Mesenchymal stem cell (in vitro differentiated cells and primary cell): ENCODE data around the gene ADGRF5.
A peak's percentile ranks its signal among the peaks of the same experiment; 100 is the strongest.
"Not testable (repeated sequence)": the region's sequence is repeated elsewhere in the genome, so short reads cannot be mapped to it uniquely, and the experiment has no call there.

Experiments
- DNase-seq: peaks from one replicate; pipeline ENCODE4 v3.0.0-alpha.2; 2013
- H2AFZ ChIP-seq: one replicate; pipeline ENCODE4 v1.6.1; 2013; ENCODE audit warnings: low read depth, mild to moderate bottlenecking, control low read depth, inconsistent platforms, low read length, moderate library complexity
- H2AK5ac ChIP-seq: 2 replicates; pipeline ENCODE4 v1.6.1; 2013; ENCODE audit warnings: low read length, moderate library complexity, mild to moderate bottlenecking, inconsistent platforms; ENCODE audit not compliant: severe bottlenecking
- H2BK120ac ChIP-seq: one replicate; pipeline ENCODE4 v1.6.1; 2013; ENCODE audit warnings: low read depth, mild to moderate bottlenecking, inconsistent platforms, low read length, moderate library complexity
- H2BK12ac ChIP-seq, 2 experiments: one replicate each; pipeline ENCODE4 v1.6.1; 2013; ENCODE audit warnings: inconsistent platforms in 2 of 2, low read length in 2 of 2, mild to moderate bottlenecking in 2 of 2, moderate library complexity in 2 of 2, control low read depth in 1 of 2
- H2BK15ac ChIP-seq: one replicate; pipeline ENCODE4 v1.6.1; 2013; ENCODE audit warnings: mild to moderate bottlenecking, low read depth, inconsistent platforms; ENCODE audit not compliant: poor library complexity, severe bottlenecking
- H2BK5ac ChIP-seq: 2 replicates; pipeline ENCODE4 v1.6.1; 2013; ENCODE audit warnings: low read depth, mild to moderate bottlenecking, low read length, control low read depth, inconsistent platforms; ENCODE audit not compliant: poor library complexity, severe bottlenecking
- H3K14ac ChIP-seq, 2 experiments: one replicate each; pipeline ENCODE4 v1.6.1; 2013; ENCODE audit warnings: inconsistent platforms in 2 of 2, low read length in 2 of 2, control low read depth in 1 of 2, mild to moderate bottlenecking in 1 of 2, moderate library complexity in 1 of 2
- H3K18ac ChIP-seq, 2 experiments: one replicate each; pipeline ENCODE4 v1.6.1; 2013; ENCODE audit warnings: inconsistent platforms in 2 of 2, low read length in 2 of 2, control low read depth in 1 of 2, low read depth in 1 of 2, mild to moderate bottlenecking in 1 of 2
- H3K23ac ChIP-seq, 2 experiments: one replicate each; pipeline ENCODE4 v1.6.1; 2013; ENCODE audit warnings: inconsistent platforms in 2 of 2, low read length in 2 of 2, mild to moderate bottlenecking in 2 of 2, moderate library complexity in 2 of 2, control low read depth in 1 of 2
- H3K27ac ChIP-seq: 2 replicates; pipeline ENCODE4 v1.5.1; 2013; ENCODE audit warnings: mild to moderate bottlenecking, moderate library complexity, low read length, control low read depth, inconsistent platforms; ENCODE audit not compliant: poor library complexity, severe bottlenecking
- H3K27me3 ChIP-seq, 2 experiments: 2 replicates each; pipeline versions ENCODE4 v1.6.1 to v1.7.0; 2013; ENCODE audit warnings: low read length in 2 of 2, mild to moderate bottlenecking in 2 of 2, moderate library complexity in 2 of 2, control low read depth in 1 of 2, inconsistent platforms in 1 of 2; ENCODE audit not compliant: control insufficient read depth in 1 of 2, insufficient read depth in 1 of 2
- H3K36me3 ChIP-seq, 2 experiments: 2 replicates each; pipeline versions ENCODE4 v1.6.1 to v1.7.0; 2013; ENCODE audit warnings: low read length in 2 of 2, control low read depth in 1 of 2, inconsistent platforms in 1 of 2, low read depth in 1 of 2, mild to moderate bottlenecking in 1 of 2; ENCODE audit not compliant: insufficient read depth in 2 of 2, control insufficient read depth in 1 of 2
- H3K4ac ChIP-seq, 2 experiments: one replicate each; pipeline ENCODE4 v1.6.1; 2013; ENCODE audit warnings: inconsistent platforms in 2 of 2, low read length in 2 of 2, mild to moderate bottlenecking in 2 of 2, moderate library complexity in 2 of 2, control low read depth in 1 of 2, low read depth in 1 of 2
- H3K4me1 ChIP-seq: 2 replicates; pipeline ENCODE4 v1.6.1; 2013; ENCODE audit warnings: low read depth, low read length, control low read depth; ENCODE audit not compliant: control insufficient read depth, insufficient read depth
- H3K4me2 ChIP-seq: 2 replicates; pipeline ENCODE4 v1.6.1; 2013; ENCODE audit warnings: low read length, mild to moderate bottlenecking, inconsistent platforms; ENCODE audit not compliant: poor library complexity, severe bottlenecking
- H3K4me3 ChIP-seq, 2 experiments: 2 replicates each; pipeline versions ENCODE4 v1.5.1 to v1.7.0; 2013; ENCODE audit warnings: low read length in 2 of 2, mild to moderate bottlenecking in 2 of 2, control low read depth in 1 of 2, low read depth in 1 of 2; ENCODE audit not compliant: insufficient read depth in 1 of 2
- H3K79me1 ChIP-seq: replicated peaks from 2 replicates; pipeline ENCODE4 v1.6.1; 2013; ENCODE audit warnings: mild to moderate bottlenecking, control low read depth, low read length, inconsistent platforms; ENCODE audit not compliant: poor library complexity, severe bottlenecking
- H3K9ac ChIP-seq: 2 replicates; pipeline ENCODE4 v1.7.0; 2013; ENCODE audit warnings: mild to moderate bottlenecking, low read length, moderate library complexity
- H3K9me3 ChIP-seq: 2 replicates; pipeline ENCODE4 v1.7.0; 2013; ENCODE audit warnings: mild to moderate bottlenecking, low read length; ENCODE audit not compliant: control insufficient read depth
- H4K8ac ChIP-seq: one replicate; pipeline ENCODE4 v1.6.1; 2013; ENCODE audit warnings: inconsistent platforms, mild to moderate bottlenecking, low read length, moderate library complexity
- H4K91ac ChIP-seq: one replicate; pipeline ENCODE4 v1.6.1; 2013; ENCODE audit warnings: mild to moderate bottlenecking, low read length, inconsistent platforms
- WGBS: methylation state at CpG from one replicate; pipeline ENCODE4 v1.1.7; 2013; ENCODE audit warnings: mixed read lengths; 5-methylcytosine and 5-hydroxymethylcytosine counted together

ADGRF5 gene

DNA sequence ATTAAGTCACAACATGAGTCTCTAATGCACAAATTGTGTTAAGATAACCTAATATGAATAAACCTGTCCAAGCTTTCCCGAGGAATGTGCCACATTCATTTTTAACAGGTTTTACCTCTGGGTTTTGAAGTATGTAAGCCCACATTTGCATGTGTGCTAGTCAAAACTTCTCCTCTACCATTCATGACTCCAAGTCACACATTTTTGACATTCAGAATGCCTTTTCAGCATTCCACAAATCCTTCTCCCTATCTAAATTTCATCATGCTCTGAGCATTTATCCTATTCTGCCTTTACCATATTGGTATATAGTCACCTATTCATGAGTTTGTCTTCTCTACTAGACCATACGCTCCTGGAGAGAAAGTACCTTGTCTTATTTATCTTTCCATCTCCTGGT, 56.5 kb downstream of the ADGRF5 start:
- no peak overlapping the region for H3K4me3 ChIP-seq
- no peak overlapping the region for H2BK15ac ChIP-seq
- H2BK120ac ChIP-seq: no peak overlapping the region
- no peak overlapping the region for H3K14ac ChIP-seq
- H4K91ac ChIP-seq: no peak overlapping the region
- H2AK5ac ChIP-seq: no peak overlapping the region
- H4K8ac ChIP-seq: no peak overlapping the region
- H3K9ac ChIP-seq: no peak overlapping the region
- no peak overlapping the region for H3K4me2 ChIP-seq
- H3K4me1 ChIP-seq: no peaks in the 10 kb centered on the region
- no peak for DNase-seq
- H3K4ac ChIP-seq: no peak overlapping the region
- H3K23ac ChIP-seq: no peak overlapping the region
- H2BK5ac ChIP-seq: no peak overlapping the region
- H3K36me3 ChIP-seq: no peaks in the 10 kb centered on the region
- H3K9me3 ChIP-seq: no peaks in the 10 kb centered on the region
- no peak overlapping the region for H2AFZ ChIP-seq
- no peaks in the 10 kb centered on the region for H3K79me1 ChIP-seq
- H3K27me3 ChIP-seq: peaks cover 0 to 24% of the 10 kb centered on the region in 2 experiments
- H3K27ac ChIP-seq: no peak overlapping the region
- WGBS: 91% methylated on average over 2 of the region's 2 CpGs
- no peak overlapping the region for H3K18ac ChIP-seq
- H2BK12ac ChIP-seq: no peak overlapping the region

DNA sequence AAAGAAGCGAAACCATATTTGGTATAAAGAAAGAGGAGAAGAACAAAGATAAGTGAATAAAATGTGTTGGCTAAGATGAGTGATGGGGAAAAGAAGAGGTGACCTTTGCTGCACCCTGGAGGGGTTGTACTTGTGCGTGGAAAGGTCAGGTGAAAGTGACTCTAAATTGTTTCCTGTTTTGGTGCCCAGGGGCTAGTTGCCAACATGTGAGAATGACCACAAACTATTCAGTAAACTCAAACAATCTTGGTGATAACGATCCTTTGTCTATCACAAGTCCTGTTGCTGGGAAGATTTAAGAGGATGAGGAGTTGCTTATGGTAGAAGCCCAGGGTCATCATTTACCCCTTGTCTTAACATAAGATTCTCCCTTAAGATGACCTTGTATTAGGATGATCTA, 57.9 kb downstream of the ADGRF5 start:
- Histone ChIP-seq H2BK120ac (no peak overlapping the region), H3K18ac (no peak overlapping the region), H3K27ac (no peak overlapping the region), H3K36me3 (no peaks in the 10 kb centered on the region), H3K9ac (no peak overlapping the region), H2AK5ac (no peak overlapping the region), H3K4ac (no peak overlapping the region), H3K4me1 (no peaks in the 10 kb centered on the region), H4K8ac (no peak overlapping the region), H3K23ac (no peak overlapping the region), H2BK12ac (no peak overlapping the region), H3K4me2 (no peak overlapping the region), H2AFZ (no peak overlapping the region), H3K79me1 (no peaks in the 10 kb centered on the region), H2BK5ac (no peak overlapping the region), H3K14ac (no peak overlapping the region), H3K9me3 (no peaks in the 10 kb centered on the region), H3K4me3 (no peak overlapping the region), H2BK15ac (no peak overlapping the region), H4K91ac (no peak overlapping the region), H3K27me3 (peaks cover 0 to 24% of the 10 kb centered on the region in 2 experiments)
- WGBS: 90% methylated on average over 2 of the region's 3 CpGs
- DNase-seq: no peak

DNA sequence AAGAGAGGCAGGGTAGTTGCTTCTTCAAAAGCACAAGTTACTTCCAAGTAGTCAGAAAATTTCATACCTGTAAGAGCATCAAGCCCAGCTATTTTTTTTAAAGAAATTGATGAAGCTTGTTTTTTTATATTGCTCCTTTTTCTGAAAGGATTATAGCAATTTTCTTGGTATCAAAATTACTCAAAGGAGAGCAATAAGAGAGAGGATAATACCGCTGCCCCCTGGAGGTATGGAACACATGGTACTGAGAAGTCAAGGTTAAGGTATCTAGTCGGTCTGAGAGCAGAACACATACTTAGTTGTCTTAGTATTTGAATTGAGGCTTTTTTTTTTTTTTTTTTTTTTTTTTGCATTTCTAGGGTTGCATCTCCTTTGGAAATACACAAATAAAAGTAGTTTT, 59.4 kb downstream of the ADGRF5 start:
- H4K8ac ChIP-seq: no peak overlapping the region
- no peak overlapping the region for H2AFZ ChIP-seq
- no peaks in the 10 kb centered on the region for H3K9me3 ChIP-seq
- 33% methylated on average over 1 of the region's 2 CpGs for WGBS
- no peaks in the 10 kb centered on the region for H3K4me1 ChIP-seq
- H2BK12ac ChIP-seq: no peak overlapping the region
- peaks cover 0 to 24% of the 10 kb centered on the region in 2 experiments for H3K27me3 ChIP-seq
- H3K23ac ChIP-seq: no peak overlapping the region
- no peaks in the 10 kb centered on the region for H3K79me1 ChIP-seq
- no peak overlapping the region for H2BK5ac ChIP-seq
- no peak overlapping the region for H4K91ac ChIP-seq
- no peaks in the 10 kb centered on the region for H3K36me3 ChIP-seq
- no peak overlapping the region for H2BK120ac ChIP-seq
- H3K14ac ChIP-seq: no peak overlapping the region
- H3K18ac ChIP-seq: no peak overlapping the region
- no peak overlapping the region for H3K4me2 ChIP-seq
- H3K4ac ChIP-seq: no peak overlapping the region
- no peak overlapping the region for H2BK15ac ChIP-seq
- no peak overlapping the region for H2AK5ac ChIP-seq
- H3K27ac ChIP-seq: no peak overlapping the region
- H3K9ac ChIP-seq: no peak overlapping the region
- H3K4me3 ChIP-seq: no peak overlapping the region
- DNase-seq: no peak

DNA sequence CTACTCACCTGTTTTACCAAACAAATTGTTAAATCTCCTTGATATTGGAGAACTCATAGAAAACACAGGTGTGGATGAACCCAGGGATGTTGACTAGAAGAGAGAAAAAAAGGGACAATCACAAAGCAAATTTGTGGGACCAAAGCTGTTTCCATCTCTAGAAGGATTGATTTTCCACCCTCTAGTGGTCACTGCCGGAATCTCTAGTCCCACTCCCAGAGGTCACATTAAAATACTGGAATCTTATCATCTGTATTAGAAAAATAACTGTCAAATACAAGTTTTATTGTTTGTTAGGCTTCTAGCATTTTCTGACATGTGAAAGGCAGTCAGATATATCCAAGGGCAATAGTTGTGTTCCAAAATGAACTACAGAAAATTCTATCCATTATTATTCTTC, 65.8 kb downstream of the ADGRF5 start:
- not testable (repeated sequence) for H2BK12ac ChIP-seq, H3K23ac ChIP-seq, H3K27me3 ChIP-seq, H3K27ac ChIP-seq, H4K91ac ChIP-seq, H3K4me2 ChIP-seq, H3K4ac ChIP-seq, H2BK5ac ChIP-seq, H3K14ac ChIP-seq, H3K36me3 ChIP-seq, H3K4me3 ChIP-seq, H2AK5ac ChIP-seq, H3K9ac ChIP-seq, H2AFZ ChIP-seq, H3K4me1 ChIP-seq, H2BK120ac ChIP-seq, H2BK15ac ChIP-seq, H3K18ac ChIP-seq, H4K8ac ChIP-seq, H3K9me3 ChIP-seq, H3K79me1 ChIP-seq
- WGBS: no CpG with 5 or more reads among the region's 1 CpG
- DNase-seq: peak; percentile 34
